ENCODE results near the gene LMNA. TPM values are rescaled to one million over a fixed set of nuclear protein-coding genes. Genes with fewer than 3 reads are reported as not detected.

Gene LMNA
- total RNA-seq, 2 experiments from 2014 or later: 8.5 to 10.3 TPM

GRCh38 chr1:156160000-156160742 is 45.7 kb downstream of the LMNA start:
- no peak for DNase-seq
- Mint-ChIP-seq H3K4me1 (ENCODE audit: low read depth) (peaks cover 60% of the 10 kb centered on the region), H3K4me3 (no peak overlapping the region), H3K27me3 (ENCODE audit: low read depth) (no peaks in the 10 kb centered on the region), H3K9me3 (ENCODE audit: insufficient read depth) (no peaks in the 10 kb centered on the region), H3K27ac (peak overlapping the region; percentile 30), H3K36me3 (ENCODE audit: low read depth) (peaks cover 51% of the 10 kb centered on the region)
- ChIA-PET POLR2A (interaction anchor here (0.5 to 1.9 kb wide), 2 partner anchors 45 to 53 kb away, joined by 4 to 5 read pairs; partner anchors contain the start of gene PMF1), CTCF (interaction anchor here (1.2 to 1.6 kb wide), 2 partner anchors 12 to 66 kb away, joined by 3 to 4 read pairs; no protein-coding TSS in a partner anchor)
- ATAC-seq: no peak

- H3K4me1 Mint-ChIP-seq (ENCODE audit: low read depth): peaks cover 54% of the 10 kb centered on the region
- peaks cover 53% of the 10 kb centered on the region for H3K36me3 Mint-ChIP-seq (ENCODE audit: low read depth)
- DNase-seq (peak; percentile 67), ATAC-seq (peak; percentile 76)
- H3K4me3 Mint-ChIP-seq: peak overlapping the region; percentile 60
- CTCF ChIA-PET: interaction anchor here (0.6 to 1.6 kb wide), 3 partner anchors 13 to 65 kb away, joined by 3 to 4 read pairs (median 3); no protein-coding TSS in a partner anchor
- H3K9me3 Mint-ChIP-seq (ENCODE audit: insufficient read depth): no peaks in the 10 kb centered on the region
- peak overlapping the region; percentile 30 for H3K27ac Mint-ChIP-seq
- POLR2A ChIA-PET: interaction anchor here (0.5 to 1.9 kb wide), 4 partner anchors 34 to 52 kb away, joined by 3 to 6 read pairs (median 4); partner anchors contain the start of genes PMF1 and SLC25A44
- no peaks in the 10 kb centered on the region for H3K27me3 Mint-ChIP-seq (ENCODE audit: low read depth)
These were observed 46.2 kb downstream of the LMNA start for GRCh38 chr1:156160743-156161171.

GRCh38 chr1:156162430-156163037 is 48.0 kb downstream of the LMNA start:
- ChIA-PET CTCF (interaction anchor here (1.0 to 1.4 kb wide), 2 partner anchors 17 to 63 kb away, joined by 3 to 6 read pairs; no protein-coding TSS in a partner anchor), POLR2A (interaction anchor here (1.5 to 2.8 kb wide), 2 partner anchors 8 to 32 kb away, joined by 6 to 10 read pairs; partner anchors contain the start of genes SEMA4A and SLC25A44)
- H3K4me1 Mint-ChIP-seq (ENCODE audit: low read depth): peaks cover 39% of the 10 kb centered on the region
- no peaks in the 10 kb centered on the region for H3K27me3 Mint-ChIP-seq (ENCODE audit: low read depth)
- ATAC-seq (no peak), DNase-seq (no peak)
- no peaks in the 10 kb centered on the region for H3K9me3 Mint-ChIP-seq (ENCODE audit: insufficient read depth)
- H3K36me3 Mint-ChIP-seq (ENCODE audit: low read depth): peaks cover 53% of the 10 kb centered on the region
- no peak overlapping the region for H3K4me3 Mint-ChIP-seq
- H3K27ac Mint-ChIP-seq: no peak overlapping the region

- no peak for DNase-seq
- CTCF ChIA-PET: interaction anchor here (1.0 to 2.2 kb wide), 5 partner anchors 8 to 62 kb away, joined by 3 to 9 read pairs (median 5); no protein-coding TSS in a partner anchor
- ATAC-seq: no peak
- POLR2A ChIA-PET: interaction anchor here (1.1 to 2.8 kb wide), 2 partner anchors 9 to 118 kb away, joined by 3 to 10 read pairs; partner anchors contain the start of genes SEMA4A and SMG5
- Mint-ChIP-seq H3K9me3 (ENCODE audit: insufficient read depth) (no peaks in the 10 kb centered on the region), H3K27ac (no peak overlapping the region), H3K27me3 (ENCODE audit: low read depth) (no peaks in the 10 kb centered on the region), H3K4me1 (ENCODE audit: low read depth) (peaks cover 32% of the 10 kb centered on the region), H3K4me3 (no peak overlapping the region), H3K36me3 (ENCODE audit: low read depth) (peaks cover 49% of the 10 kb centered on the region)
These were observed 49.2 kb downstream of the LMNA start for GRCh38 chr1:156163712-156164111.

GRCh38 chr1:156164125-156164831 is 49.8 kb downstream of the LMNA start:
- H3K4me3 Mint-ChIP-seq: no peak overlapping the region
- no peak overlapping the region for H3K27ac Mint-ChIP-seq
- H3K4me1 Mint-ChIP-seq (ENCODE audit: low read depth): peaks cover 27% of the 10 kb centered on the region
- ATAC-seq (no peak), DNase-seq (no peak)
- POLR2A ChIA-PET: interaction anchor here (0.8 to 2.8 kb wide), 3 partner anchors 8 to 118 kb away, joined by 3 to 10 read pairs (median 3); partner anchors contain the start of genes SEMA4A and SMG5
- H3K36me3 Mint-ChIP-seq (ENCODE audit: low read depth): peaks cover 45% of the 10 kb centered on the region
- no peaks in the 10 kb centered on the region for H3K27me3 Mint-ChIP-seq (ENCODE audit: low read depth)
- CTCF ChIA-PET: interaction anchor here (1.0 to 2.2 kb wide), 6 partner anchors 8 to 98 kb away, joined by 3 to 9 read pairs (median 5); no protein-coding TSS in a partner anchor
- no peaks in the 10 kb centered on the region for H3K9me3 Mint-ChIP-seq (ENCODE audit: insufficient read depth)

- Mint-ChIP-seq H3K9me3 (ENCODE audit: insufficient read depth) (no peaks in the 10 kb centered on the region), H3K4me3 (no peak overlapping the region), H3K36me3 (ENCODE audit: low read depth) (peaks cover 41% of the 10 kb centered on the region), H3K4me1 (ENCODE audit: low read depth) (peaks cover 19% of the 10 kb centered on the region), H3K27me3 (ENCODE audit: low read depth) (no peaks in the 10 kb centered on the region), H3K27ac (no peak overlapping the region)
- ATAC-seq: no peak
- DNase-seq: no peak
- POLR2A ChIA-PET: interaction anchor here (0.6 to 2.8 kb wide), 4 partner anchors 9 to 191 kb away, joined by 3 to 10 read pairs (median 4); partner anchors contain the start of genes SEMA4A and SMG5
- CTCF ChIA-PET: interaction anchor here (1.1 to 2.2 kb wide), 3 partner anchors 19 to 99 kb away, joined by 3 to 9 read pairs (median 6); no protein-coding TSS in a partner anchor
These were observed 50.6 kb downstream of the LMNA start for GRCh38 chr1:156165083-156165482.

- H3K4me3 Mint-ChIP-seq: no peak overlapping the region
- DNase-seq (no peak), ATAC-seq (no peak)
- peak overlapping the region; percentile 20 for H3K27ac Mint-ChIP-seq
- ChIA-PET POLR2A (no interaction called here), CTCF (no interaction called here)
- H3K4me1 Mint-ChIP-seq (ENCODE audit: low read depth): peaks cover 6% of the 10 kb centered on the region
- no peaks in the 10 kb centered on the region for H3K27me3 Mint-ChIP-seq (ENCODE audit: low read depth)
- no peaks in the 10 kb centered on the region for H3K9me3 Mint-ChIP-seq (ENCODE audit: insufficient read depth)
- H3K36me3 Mint-ChIP-seq (ENCODE audit: low read depth): peaks cover 39% of the 10 kb centered on the region
These were observed 53.0 kb downstream of the LMNA start for GRCh38 chr1:156167536-156167935.

- peaks cover 18% of the 10 kb centered on the region for H3K36me3 Mint-ChIP-seq (ENCODE audit: low read depth)
- DNase-seq (no peak), ATAC-seq (no peak)
- peak overlapping the region; percentile 20 for H3K27ac Mint-ChIP-seq
- POLR2A ChIA-PET: interaction anchor here (1.1 kb wide), 1 partner anchor 21 kb away, joined by 3 read pairs; the partner anchor contains the start of gene SLC25A44
- CTCF ChIA-PET: interaction anchor here (0.9 to 1.8 kb wide), 5 partner anchors 14 to 53 kb away, joined by 3 to 8 read pairs (median 4); partner anchors contain the start of gene SEMA4A
- no peaks in the 10 kb centered on the region for H3K27me3 Mint-ChIP-seq (ENCODE audit: low read depth)
- H3K9me3 Mint-ChIP-seq (ENCODE audit: insufficient read depth): no peaks in the 10 kb centered on the region
- H3K4me1 Mint-ChIP-seq (ENCODE audit: low read depth): peaks cover 21% of the 10 kb centered on the region
- H3K4me3 Mint-ChIP-seq: no peak overlapping the region
These were observed 58.4 kb downstream of the LMNA start for GRCh38 chr1:156172696-156173470.

- H3K4me3 Mint-ChIP-seq: no peak overlapping the region
- H3K27me3 Mint-ChIP-seq (ENCODE audit: low read depth): no peaks in the 10 kb centered on the region
- ChIA-PET POLR2A (interaction anchor here (1.0 kb wide), 1 partner anchor 36 kb away, joined by 3 read pairs; the partner anchor contains the start of gene PMF1), CTCF (no interaction called here)
- peaks cover 15% of the 10 kb centered on the region for H3K36me3 Mint-ChIP-seq (ENCODE audit: low read depth)
- DNase-seq (no peak), ATAC-seq (no peak)
- H3K27ac Mint-ChIP-seq: no peak overlapping the region
- peaks cover 28% of the 10 kb centered on the region for H3K4me1 Mint-ChIP-seq (ENCODE audit: low read depth)
- no peaks in the 10 kb centered on the region for H3K9me3 Mint-ChIP-seq (ENCODE audit: insufficient read depth)
These were observed 62.2 kb downstream of the LMNA start for GRCh38 chr1:156176610-156177210.

Data from activated CD8-positive, alpha-beta T cell treated with anti-CD3 and anti-CD28 coated beads, Interleukin-2, amount 10 ng/mL, durations not matched to agents 7 days and 5 days (primary cell).